G401.6 (cell line): ENCODE measurements around the gene CDSN.
A peak's percentile ranks its signal among the peaks of the same experiment; 100 is the strongest.
"Not testable (repeated sequence)": the region's sequence is repeated elsewhere in the genome, so short reads cannot be mapped to it uniquely, and the experiment has no call there.

Experiments
- FAIRE-seq: peaks from 2 replicates; lab custom pipeline; 2012; peaks lifted over from hg19 to GRCh38; lab: Jason Lieb, UNC

Gene CDSN, protein sequence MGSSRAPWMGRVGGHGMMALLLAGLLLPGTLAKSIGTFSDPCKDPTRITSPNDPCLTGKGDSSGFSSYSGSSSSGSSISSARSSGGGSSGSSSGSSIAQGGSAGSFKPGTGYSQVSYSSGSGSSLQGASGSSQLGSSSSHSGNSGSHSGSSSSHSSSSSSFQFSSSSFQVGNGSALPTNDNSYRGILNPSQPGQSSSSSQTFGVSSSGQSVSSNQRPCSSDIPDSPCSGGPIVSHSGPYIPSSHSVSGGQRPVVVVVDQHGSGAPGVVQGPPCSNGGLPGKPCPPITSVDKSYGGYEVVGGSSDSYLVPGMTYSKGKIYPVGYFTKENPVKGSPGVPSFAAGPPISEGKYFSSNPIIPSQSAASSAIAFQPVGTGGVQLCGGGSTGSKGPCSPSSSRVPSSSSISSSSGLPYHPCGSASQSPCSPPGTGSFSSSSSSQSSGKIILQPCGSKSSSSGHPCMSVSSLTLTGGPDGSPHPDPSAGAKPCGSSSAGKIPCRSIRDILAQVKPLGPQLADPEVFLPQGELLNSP

GRCh38 chr6:31120151-31120915, at the start of gene CDSN:
Gene CDSN (minus strand): TSS chr6:31120446. CDS start chr6:31120419, 27 bp downstream.
- no peak for FAIRE-seq

GRCh38 chr6:31169123-31169857, 49.0 kb upstream of the CDSN start:
- no peak for FAIRE-seq

- no peak for FAIRE-seq
Observed at GRCh38 chr6:31168606-31169005, 48.4 kb upstream of the CDSN start.

DNA sequence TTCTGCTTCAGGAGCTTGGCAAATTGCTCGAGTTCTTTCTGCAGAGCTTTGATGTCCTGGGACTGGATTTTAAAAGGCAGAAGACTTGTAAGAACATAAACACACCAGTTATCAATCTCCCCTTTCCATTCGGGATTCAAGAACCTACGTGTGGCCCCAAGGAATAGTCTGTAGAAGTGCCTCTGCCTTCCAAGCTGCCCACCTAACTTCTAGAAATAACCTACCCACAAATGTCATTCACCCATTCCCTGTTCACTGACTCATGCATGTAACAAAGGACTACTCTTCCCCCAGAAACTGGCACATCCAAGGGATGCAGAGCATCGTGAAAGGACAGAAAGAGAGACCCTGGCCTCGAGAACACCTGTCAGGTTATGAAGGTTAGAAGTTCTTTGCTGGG, 45.7 kb upstream of the CDSN start:
- no peak for FAIRE-seq

DNA sequence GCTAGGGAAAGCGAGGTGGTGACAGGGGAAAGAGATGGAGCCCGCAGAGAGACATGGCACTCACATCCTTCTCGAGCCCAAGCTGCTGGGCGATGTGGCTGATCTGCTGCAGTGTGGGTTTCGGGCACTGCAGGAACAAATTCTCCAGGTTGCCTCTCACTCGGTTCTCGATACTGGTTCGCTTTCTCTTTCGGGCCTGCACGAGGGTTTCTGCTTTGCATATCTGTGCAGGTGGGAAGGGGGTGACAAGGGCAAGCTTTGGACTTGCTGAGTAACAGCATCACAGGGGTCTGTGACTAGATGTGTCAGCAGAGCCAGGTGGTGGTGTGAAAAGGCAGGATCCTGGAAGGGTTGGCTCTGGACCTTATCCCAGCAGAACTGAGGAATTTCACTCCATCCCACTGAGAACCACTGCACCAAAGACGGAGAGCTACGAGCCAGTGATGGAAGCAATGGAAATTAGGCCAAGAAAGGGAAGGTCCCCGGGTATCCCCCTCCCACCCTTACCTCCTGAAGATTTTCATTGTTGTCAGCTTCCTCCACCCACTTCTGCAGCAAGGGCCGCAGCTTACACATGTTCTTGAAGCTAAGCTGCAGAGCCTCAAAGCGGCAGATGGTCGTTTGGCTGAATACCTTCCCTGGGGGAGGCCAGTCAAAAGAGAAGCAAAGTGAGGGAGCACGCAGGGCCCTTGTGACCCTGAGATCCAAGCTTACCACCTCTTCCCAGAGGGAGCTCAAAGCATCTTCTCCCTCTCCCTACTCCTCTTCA, 45.0 kb upstream of the CDSN start:
- not testable (repeated sequence) for FAIRE-seq

- not testable (repeated sequence) for FAIRE-seq
Observed at GRCh38 chr6:31164475-31165063, 44.3 kb upstream of the CDSN start.

DNA sequence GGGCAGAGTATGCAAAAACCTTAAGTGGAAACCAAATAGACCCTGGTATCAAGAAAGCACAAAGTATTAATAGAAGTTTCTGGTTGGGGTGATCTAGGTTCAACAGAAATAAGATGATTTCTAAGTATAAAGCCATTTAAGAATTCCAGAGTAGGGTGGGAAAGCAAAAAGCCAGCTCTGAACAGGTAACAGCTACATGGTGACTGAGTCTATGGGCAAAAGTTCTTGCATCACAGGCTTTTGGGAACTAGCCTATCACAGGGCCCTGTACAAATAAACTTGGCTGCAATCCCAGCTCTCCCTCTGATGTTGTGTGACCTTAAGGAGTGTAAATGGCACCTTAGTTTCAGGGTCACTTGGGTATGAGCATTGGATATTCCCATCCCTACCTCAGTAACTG, 43.7 kb upstream of the CDSN start:
- FAIRE-seq, result no peak

DNA sequence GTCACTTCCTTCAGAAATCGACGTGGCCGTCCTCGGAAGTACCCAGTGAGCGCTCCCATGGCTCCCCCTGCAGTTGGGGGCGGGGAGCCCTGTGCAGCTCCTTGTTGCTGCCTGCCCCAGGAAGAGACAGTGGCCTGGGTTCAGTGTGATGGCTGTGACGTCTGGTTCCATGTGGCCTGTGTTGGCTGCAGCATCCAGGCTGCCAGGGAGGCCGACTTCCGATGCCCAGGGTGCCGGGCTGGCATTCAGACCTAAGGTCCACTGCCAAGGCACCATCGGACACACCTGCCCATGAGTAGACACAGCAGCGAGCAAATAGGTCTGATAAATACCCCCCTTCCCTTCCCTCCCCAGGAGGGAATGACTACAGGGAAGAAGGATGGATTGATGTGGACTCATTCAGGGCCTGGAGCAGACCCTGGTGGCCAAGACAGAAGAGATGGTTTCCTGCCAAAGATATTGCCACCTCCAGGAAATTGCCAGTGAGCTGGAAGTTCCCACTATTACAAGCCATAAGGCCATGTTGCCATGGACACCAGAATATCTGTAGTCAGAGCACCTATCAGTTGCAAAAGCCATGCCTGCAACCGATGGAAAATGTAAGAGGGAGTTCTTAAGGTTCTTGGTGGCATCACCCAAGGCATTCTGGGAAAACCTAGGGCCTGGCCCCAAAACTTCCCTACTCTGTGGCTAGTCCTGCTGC, 42.4 kb upstream of the CDSN start:
- no peak for FAIRE-seq

GRCh38 chr6:31161216-31162126, 41.2 kb upstream of the CDSN start:
- FAIRE-seq, result no peak

DNA sequence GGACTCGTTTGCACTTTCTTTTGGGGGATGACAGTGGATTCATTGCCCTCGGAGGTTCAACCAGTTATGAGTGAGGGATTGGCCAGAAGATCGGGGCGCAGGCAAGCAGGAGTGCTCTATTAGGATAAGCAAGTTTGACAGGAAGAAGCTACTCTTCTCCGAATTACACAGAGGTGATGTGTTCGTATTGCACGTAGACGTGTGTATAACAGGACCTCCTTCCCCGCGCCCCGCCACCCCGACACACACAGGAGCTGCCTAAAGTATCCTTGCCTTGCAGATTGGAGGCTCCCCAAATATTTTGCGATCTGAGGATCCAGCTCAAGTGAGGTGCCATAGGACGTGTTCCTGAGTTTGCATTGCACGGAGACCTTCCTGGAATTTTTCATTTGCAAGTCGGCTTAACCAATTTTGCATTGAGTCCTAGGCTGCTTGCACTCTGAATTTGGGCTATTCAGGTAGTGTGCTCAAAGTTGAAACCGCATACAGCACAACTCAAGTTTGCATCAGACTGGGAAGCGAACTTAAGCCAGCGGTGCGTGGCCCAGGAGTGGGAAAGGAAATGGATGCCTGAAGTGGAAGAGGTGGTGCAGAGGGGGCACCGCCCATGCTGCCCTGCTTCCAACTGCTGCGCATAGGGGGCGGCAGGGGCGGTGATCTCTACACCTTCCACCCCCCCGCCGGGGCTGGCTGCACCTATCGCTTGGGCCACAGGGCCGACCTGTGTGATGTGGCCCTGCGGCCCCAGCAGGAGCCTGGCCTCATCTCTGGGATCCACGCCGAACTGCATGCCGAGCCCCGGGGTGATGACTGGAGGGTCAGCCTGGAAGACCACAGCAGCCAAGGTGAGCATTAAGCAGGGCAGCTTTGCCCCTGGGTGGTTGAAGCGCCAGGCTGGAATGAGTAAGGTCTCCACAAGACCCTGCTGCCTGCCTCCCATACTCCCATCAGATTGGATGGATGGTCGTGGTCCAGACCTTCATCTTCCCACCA, 38.9 kb upstream of the CDSN start:
- no peak for FAIRE-seq

DNA sequence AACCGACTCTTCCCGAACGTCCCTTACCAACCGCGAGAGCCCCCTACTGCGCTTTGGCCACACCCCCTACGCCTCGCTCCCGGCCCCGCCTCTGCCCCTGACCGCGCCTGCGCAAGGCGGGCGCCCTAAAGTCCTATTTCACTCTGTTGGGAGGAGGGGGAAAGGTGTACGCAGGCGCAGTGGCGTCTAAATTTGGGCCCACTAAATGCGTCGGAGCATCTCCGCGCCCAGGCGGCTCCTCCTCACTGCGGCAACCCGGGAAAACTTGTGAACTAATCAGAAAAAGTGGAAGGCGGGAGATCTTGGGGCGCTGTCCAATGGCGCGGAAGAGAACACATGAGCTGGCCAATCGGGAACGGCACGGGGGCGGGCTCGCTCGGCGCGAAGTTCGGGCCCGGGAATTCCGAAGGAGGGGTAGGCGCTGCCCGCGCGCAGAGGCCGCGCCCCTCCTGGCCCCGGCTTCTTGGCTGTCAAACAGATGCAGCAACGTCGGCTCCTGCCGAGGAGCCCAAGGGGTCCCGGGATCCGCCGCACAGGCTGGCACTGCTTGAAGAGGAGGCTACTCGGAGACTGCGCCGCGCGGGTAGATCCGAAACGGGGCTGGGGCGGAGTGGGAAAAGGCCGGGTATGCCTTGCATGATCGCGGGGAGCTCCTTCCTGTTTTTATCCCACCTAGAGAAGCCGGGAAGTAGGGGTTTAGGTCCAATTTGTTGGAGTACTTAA, 38.1 kb upstream of the CDSN start, which contains the start of gene TCF19:
Gene TCF19 (plus strand): TSS at position 450 of the 723 bp plus-strand sequence. CDS start 881 bp downstream, outside the sequence.
- FAIRE-seq, result peak; percentile 98

GRCh38 chr6:31157513-31158139, 37.4 kb upstream of the CDSN start, which contains the start of gene CCHCR1:
Gene CCHCR1 (minus strand): TSS chr6:31157802. CDS start chr6:31157600, 202 bp downstream.
- FAIRE-seq, result no peak

DNA sequence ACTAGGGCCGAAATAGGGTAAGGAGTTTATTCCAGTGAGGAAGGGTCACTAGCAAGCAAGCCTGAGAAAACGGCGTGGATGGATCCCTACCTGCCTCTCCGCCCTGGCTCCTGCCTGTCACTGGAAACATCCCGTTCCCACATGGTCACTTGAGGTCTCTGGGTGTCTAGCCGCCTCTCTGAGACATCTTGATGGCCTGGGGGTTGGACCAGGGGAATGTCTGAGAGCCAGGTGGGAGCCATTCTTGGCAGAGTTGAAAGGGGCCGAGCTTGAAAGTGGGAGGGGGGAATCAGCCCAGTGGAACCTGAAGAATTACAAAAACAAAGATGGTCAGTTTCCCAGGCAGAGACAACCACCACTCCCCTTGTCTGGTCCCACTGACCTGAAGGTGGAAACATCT, 36.4 kb upstream of the CDSN start:
- no peak for FAIRE-seq

- no peak for FAIRE-seq
Observed at GRCh38 chr6:31154436-31154835, 34.2 kb upstream of the CDSN start.

DNA sequence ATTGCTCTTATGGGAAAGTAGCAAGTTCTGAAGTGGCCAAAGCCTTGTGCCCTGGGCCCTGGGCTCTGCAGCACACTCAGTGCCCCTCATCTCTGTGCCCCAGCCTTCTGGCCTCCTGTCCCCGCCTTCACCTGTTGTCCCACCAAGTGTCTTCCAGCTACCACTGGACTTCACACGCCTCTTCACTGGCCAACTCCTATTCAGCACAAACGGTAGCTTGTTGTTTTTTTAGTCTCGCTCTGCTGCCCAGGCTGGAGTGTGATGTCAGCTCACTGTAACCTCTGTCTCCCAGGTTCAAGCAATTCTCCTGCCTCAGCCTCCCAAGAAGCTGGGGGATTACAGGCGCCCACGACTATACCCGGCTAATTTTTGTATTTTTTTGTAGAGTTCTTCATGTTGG, 32.5 kb upstream of the CDSN start:
- FAIRE-seq, result no peak

- FAIRE-seq, result no peak
Observed at GRCh38 chr6:31149827-31150447, 29.7 kb upstream of the CDSN start.
